ENCODE data around the gene CCDC88B.
A peak's percentile ranks its signal among the peaks of the same experiment; 100 is the strongest.

CCDC88B gene

GRCh38 chr11:64372021-64372420 lies 32.0 kb downstream of the CCDC88B start:
- peak overlapping the region; percentile 89 for H3K27ac ChIP-seq
- TF ChIP-seq, protein P1, sequence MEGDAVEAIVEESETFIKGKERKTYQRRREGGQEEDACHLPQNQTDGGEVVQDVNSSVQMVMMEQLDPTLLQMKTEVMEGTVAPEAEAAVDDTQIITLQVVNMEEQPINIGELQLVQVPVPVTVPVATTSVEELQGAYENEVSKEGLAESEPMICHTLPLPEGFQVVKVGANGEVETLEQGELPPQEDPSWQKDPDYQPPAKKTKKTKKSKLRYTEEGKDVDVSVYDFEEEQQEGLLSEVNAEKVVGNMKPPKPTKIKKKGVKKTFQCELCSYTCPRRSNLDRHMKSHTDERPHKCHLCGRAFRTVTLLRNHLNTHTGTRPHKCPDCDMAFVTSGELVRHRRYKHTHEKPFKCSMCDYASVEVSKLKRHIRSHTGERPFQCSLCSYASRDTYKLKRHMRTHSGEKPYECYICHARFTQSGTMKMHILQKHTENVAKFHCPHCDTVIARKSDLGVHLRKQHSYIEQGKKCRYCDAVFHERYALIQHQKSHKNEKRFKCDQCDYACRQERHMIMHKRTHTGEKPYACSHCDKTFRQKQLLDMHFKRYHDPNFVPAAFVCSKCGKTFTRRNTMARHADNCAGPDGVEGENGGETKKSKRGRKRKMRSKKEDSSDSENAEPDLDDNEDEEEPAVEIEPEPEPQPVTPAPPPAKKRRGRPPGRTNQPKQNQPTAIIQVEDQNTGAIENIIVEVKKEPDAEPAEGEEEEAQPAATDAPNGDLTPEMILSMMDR (IDR thresholded peaks at IDR 0.05) = no peak
- no peak for TF ChIP-seq ZFX (IDR thresholded peaks at IDR 0.05; ENCODE audit: borderline replicate concordance)

GRCh38 chr11:64372802-64373597 lies 33.0 kb downstream of the CCDC88B start:
- TF ChIP-seq, protein P1 (IDR thresholded peaks at IDR 0.05) = no peak
- TF ChIP-seq ZFX (IDR thresholded peaks at IDR 0.05; ENCODE audit: borderline replicate concordance) = no peak
- peak overlapping the region; percentile 89 for H3K27ac ChIP-seq

DNA sequence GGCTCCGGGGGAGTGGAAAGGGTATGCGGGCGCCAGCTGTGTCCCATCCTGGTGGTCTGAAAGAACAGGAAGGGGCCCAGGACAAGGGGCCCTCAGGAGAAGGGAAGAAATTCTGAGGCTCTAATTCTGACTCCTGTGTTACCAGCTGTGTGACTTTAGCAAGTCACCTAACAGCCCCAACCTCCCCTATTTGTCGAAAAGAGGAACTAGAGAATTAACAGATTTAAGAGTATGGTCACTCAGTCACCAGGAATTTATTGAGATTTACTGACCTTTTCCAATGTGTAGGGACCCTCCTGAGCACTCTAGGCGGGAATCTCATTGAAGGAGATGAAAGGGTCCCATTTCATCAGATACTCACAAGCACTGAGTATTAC lies 33.6 kb downstream of the CCDC88B start:
- peak overlapping the region; percentile 89 for H3K27ac ChIP-seq

DNA sequence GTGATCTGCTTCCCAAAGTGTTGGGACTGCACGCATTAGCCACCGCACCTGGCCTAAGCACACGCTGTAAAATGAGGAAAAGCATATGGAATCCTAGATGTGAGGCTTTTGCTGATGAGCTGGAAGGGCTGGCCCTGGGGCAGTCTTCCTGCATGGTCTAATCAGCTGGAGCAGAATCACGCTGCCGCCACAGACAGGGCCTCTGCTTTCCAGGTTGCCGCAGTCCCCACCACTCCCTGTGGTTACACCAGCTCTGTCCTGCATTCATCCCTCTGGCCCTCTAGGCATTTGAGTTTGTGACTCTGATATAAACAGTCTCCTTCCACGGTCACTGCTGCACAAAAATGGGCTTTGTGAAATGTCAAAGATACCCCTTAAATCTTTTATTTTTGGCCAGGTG lies 36.1 kb downstream of the CCDC88B start:
- H3K27ac ChIP-seq = no peak overlapping the region

More for the DNA sequence above, 33.6 kb downstream of the CCDC88B start:
- TF ChIP-seq, protein P1 (IDR thresholded peaks at IDR 0.05) = no peak
- TF ChIP-seq ZFX (IDR thresholded peaks at IDR 0.05; ENCODE audit: borderline replicate concordance) = no peak

DNA sequence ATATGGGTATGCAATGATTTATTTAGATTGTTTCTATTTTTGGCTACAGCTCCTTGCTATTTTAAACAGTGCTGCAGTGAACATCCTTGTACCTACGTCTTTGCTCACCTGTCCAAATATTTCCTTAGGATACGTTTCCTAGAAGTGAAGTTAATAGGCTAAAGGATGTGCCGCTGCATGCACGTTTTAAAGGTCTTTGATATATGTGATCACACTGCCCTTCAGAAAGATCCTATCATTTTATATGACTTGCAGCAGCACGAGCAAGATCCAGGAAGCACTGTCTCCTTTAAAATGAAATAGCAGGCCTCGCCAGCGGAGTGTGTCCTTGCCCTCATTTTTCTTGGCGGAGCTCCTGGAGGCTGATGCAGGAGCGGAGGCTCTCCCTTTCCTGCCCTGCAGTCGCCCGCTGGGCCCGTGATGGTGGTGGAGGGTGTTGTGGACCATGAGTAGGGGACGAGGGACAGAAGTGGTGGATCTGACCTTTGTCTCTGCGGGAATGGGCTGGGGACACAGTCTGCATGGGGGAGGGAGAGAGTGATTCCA lies 38.4 kb downstream of the CCDC88B start:
- peak overlapping the region; percentile 43 for H3K27ac ChIP-seq

More for the DNA sequence above, 36.1 kb downstream of the CCDC88B start:
- TF ChIP-seq, protein P1 (IDR thresholded peaks at IDR 0.05) = no peak
- no peak for TF ChIP-seq ZFX (IDR thresholded peaks at IDR 0.05; ENCODE audit: borderline replicate concordance)

DNA sequence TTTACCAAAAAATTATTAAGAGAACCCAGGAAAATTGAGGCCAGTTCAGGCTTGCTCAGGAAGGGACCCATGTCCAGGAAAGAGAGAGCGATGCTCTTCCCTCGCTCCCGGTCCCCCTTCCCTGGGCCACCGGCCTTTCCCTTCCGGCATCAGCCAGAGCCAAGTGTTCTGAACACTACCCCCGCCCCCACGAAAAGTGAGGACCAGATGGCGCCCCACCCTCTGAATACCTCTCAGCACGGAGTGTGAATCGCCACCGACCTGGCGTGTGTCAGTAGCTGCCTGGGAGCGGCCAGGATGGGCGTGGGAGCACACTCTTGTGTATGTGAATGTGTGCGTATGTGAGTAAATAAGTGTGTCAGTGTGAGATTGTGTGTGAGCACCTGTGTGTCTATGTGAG lies 39.2 kb downstream of the CCDC88B start:
- H3K27ac ChIP-seq = no peak overlapping the region
- TF ChIP-seq, protein P1 (IDR thresholded peaks at IDR 0.05) = no peak
- TF ChIP-seq ZFX (IDR thresholded peaks at IDR 0.05; ENCODE audit: borderline replicate concordance) = no peak

More for the DNA sequence above, 38.4 kb downstream of the CCDC88B start:
- TF ChIP-seq, protein P1 (IDR thresholded peaks at IDR 0.05) = no peak
- TF ChIP-seq ZFX (IDR thresholded peaks at IDR 0.05; ENCODE audit: borderline replicate concordance) = no peak

All from 22Rv1 (cell line).